ENCODE data around the gene C5orf34.

DNA sequence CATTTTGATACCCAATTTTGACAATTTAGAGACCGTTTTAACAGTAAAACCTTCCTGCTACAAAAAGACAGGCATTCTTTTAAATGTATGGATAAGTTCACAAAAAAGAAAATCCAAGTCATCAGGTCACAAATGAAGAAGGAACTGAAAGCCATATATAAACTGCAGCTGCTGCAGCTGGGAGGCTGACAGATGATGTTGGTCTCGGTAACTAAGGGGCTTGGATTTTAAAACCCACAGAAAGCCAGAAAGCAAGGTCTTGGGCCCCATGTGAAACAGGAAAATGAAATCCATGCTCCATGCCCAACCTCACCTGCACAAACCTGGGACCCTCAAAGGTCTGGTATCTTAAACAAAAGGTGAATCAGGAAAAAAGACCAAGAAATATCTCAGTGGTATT is 15.7 kb upstream of the C5orf34 start:
- TF ChIP-seq, protein P1, sequence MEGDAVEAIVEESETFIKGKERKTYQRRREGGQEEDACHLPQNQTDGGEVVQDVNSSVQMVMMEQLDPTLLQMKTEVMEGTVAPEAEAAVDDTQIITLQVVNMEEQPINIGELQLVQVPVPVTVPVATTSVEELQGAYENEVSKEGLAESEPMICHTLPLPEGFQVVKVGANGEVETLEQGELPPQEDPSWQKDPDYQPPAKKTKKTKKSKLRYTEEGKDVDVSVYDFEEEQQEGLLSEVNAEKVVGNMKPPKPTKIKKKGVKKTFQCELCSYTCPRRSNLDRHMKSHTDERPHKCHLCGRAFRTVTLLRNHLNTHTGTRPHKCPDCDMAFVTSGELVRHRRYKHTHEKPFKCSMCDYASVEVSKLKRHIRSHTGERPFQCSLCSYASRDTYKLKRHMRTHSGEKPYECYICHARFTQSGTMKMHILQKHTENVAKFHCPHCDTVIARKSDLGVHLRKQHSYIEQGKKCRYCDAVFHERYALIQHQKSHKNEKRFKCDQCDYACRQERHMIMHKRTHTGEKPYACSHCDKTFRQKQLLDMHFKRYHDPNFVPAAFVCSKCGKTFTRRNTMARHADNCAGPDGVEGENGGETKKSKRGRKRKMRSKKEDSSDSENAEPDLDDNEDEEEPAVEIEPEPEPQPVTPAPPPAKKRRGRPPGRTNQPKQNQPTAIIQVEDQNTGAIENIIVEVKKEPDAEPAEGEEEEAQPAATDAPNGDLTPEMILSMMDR (IDR thresholded peaks at IDR 0.05; ENCODE audit: insufficient read depth, low read length, poor library complexity, severe bottlenecking) = no peak
- no peak for TF ChIP-seq EZH2phosphoT487 (conservative IDR thresholded peaks at IDR 0.05; ENCODE audit: low read length)
